ENCODE measurements around the gene BACH2. TPM values are rescaled to one million over a fixed set of nuclear protein-coding genes. Genes with fewer than 3 reads are reported as not detected.

BACH2 gene
- total and polyA plus RNA-seq, 2 experiments from 2014 or later = 5.4 to 5.6 TPM

GRCh38 chr6:90019216-90019615 lies 277.4 kb downstream of the BACH2 start:
- H3K27me3 ChIP-seq = no peaks in the 10 kb centered on the region
- no peaks in the 10 kb centered on the region for H3K9me3 ChIP-seq (ENCODE audit: low read depth)
- DNase-seq (ENCODE audit: low read depth in 1 of 2, low spot score in 1 of 2) = no peak
- no peaks in the 10 kb centered on the region for H3K4me1 ChIP-seq (ENCODE audit: low read depth)
- TF ChIP-seq CTCF (IDR thresholded peaks at IDR 0.05; ENCODE audit: low read depth, low read length) = no peak
- no peak overlapping the region for H3K4me3 ChIP-seq
- no peak overlapping the region for H3K27ac ChIP-seq
- H3K36me3 ChIP-seq = no peaks in the 10 kb centered on the region

- no peaks in the 10 kb centered on the region for H3K9me3 ChIP-seq (ENCODE audit: low read depth)
- no peak overlapping the region for H3K4me3 ChIP-seq
- H3K36me3 ChIP-seq = no peaks in the 10 kb centered on the region
- no peak for TF ChIP-seq CTCF (IDR thresholded peaks at IDR 0.05; ENCODE audit: low read depth, low read length)
- H3K27me3 ChIP-seq = no peaks in the 10 kb centered on the region
- H3K4me1 ChIP-seq (ENCODE audit: low read depth) = no peaks in the 10 kb centered on the region
- no peak overlapping the region for H3K27ac ChIP-seq
- DNase-seq (ENCODE audit: low read depth in 1 of 2, low spot score in 1 of 2) = no peak
Observed at GRCh38 chr6:90015883-90016282, 280.8 kb downstream of the BACH2 start.

- TF ChIP-seq CTCF (IDR thresholded peaks at IDR 0.05; ENCODE audit: low read depth, low read length) = no peak
- H3K27me3 ChIP-seq = no peaks in the 10 kb centered on the region
- H3K9me3 ChIP-seq (ENCODE audit: low read depth) = no peaks in the 10 kb centered on the region
- no peaks in the 10 kb centered on the region for H3K36me3 ChIP-seq
- no peak overlapping the region for H3K27ac ChIP-seq
- H3K4me1 ChIP-seq (ENCODE audit: low read depth) = no peaks in the 10 kb centered on the region
- H3K4me3 ChIP-seq = no peak overlapping the region
- DNase-seq (ENCODE audit: low read depth in 1 of 2, low spot score in 1 of 2) = peak in 1 of 2 donors; percentile 34
Observed at GRCh38 chr6:90008908-90009501, 287.6 kb downstream of the BACH2 start.

- no peak overlapping the region for H3K27ac ChIP-seq
- no peak overlapping the region for H3K4me3 ChIP-seq
- H3K4me1 ChIP-seq (ENCODE audit: low read depth) = no peaks in the 10 kb centered on the region
- H3K36me3 ChIP-seq = no peaks in the 10 kb centered on the region
- no peak for TF ChIP-seq CTCF (IDR thresholded peaks at IDR 0.05; ENCODE audit: low read depth, low read length)
- no peaks in the 10 kb centered on the region for H3K9me3 ChIP-seq (ENCODE audit: low read depth)
- no peak for DNase-seq (ENCODE audit: low read depth in 1 of 2, low spot score in 1 of 2)
- H3K27me3 ChIP-seq = no peaks in the 10 kb centered on the region
Observed at GRCh38 chr6:90008189-90008907, 288.3 kb downstream of the BACH2 start.

GRCh38 chr6:90005048-90005827 lies 291.4 kb downstream of the BACH2 start:
- Histone ChIP-seq H3K9me3 (ENCODE audit: low read depth) (no peaks in the 10 kb centered on the region), H3K27ac (no peak overlapping the region), H3K36me3 (no peaks in the 10 kb centered on the region), H3K4me3 (no peak overlapping the region), H3K27me3 (no peaks in the 10 kb centered on the region), H3K4me1 (ENCODE audit: low read depth) (peaks cover 1% of the 10 kb centered on the region)
- DNase-seq (ENCODE audit: low read depth in 1 of 2, low spot score in 1 of 2) = no peak
- TF ChIP-seq CTCF (IDR thresholded peaks at IDR 0.05; ENCODE audit: low read depth, low read length) = no peak
